ENCODE data around the gene LTBP1.
A peak's percentile ranks its signal among the peaks of the same experiment; 100 is the strongest.

- TF ChIP-seq CTCF (IDR thresholded peaks at IDR 0.05; ENCODE audit: insufficient read depth, low read depth, low read length) (peak; percentile 84), EZH2 (IDR thresholded peaks at IDR 0.05; ENCODE audit: insufficient read depth, low read length) (no peak)
Observed at GRCh38 chr2:33441235-33441810, 494.6 kb downstream of the LTBP1 start.

Measured in astrocyte (in vitro differentiated cells and primary cell).